AG10803 (cell line): ENCODE measurements around the gene RASAL2.
A peak's percentile ranks its signal among the peaks of the same experiment; 100 is the strongest.

Source experiments
- DNase-seq: peaks from one replicate; pipeline ENCODE4 v3.0.0; 2010; ENCODE audit warnings: low read depth
- H3K4me3 ChIP-seq: 2 replicates; pipeline ENCODE4 v1.5.1; 2011; ENCODE audit warnings: mild to moderate bottlenecking, low read length, control low read depth
- CTCF ChIP-seq: conservative IDR thresholded peaks from 2 replicates; pipeline ENCODE4 v1.5.1; 2011; ENCODE audit warnings: mild to moderate bottlenecking, low read length, control low read depth, inconsistent platforms

RASAL2 gene

GRCh38 chr1:178362747-178363146, 268.8 kb downstream of the RASAL2 start:
- no peak overlapping the region for H3K4me3 ChIP-seq
- no peak for TF ChIP-seq CTCF
- peak; percentile 57 for DNase-seq

- DNase-seq = no peak
- H3K4me3 ChIP-seq = no peak overlapping the region
- TF ChIP-seq CTCF = no peak
These were observed 270.9 kb downstream of the RASAL2 start for GRCh38 chr1:178364782-178365181.

- no peak overlapping the region for H3K4me3 ChIP-seq
- no peak for DNase-seq
- TF ChIP-seq CTCF = no peak
These were observed 273.2 kb downstream of the RASAL2 start for GRCh38 chr1:178367151-178367550.

GRCh38 chr1:178368208-178368607, 274.3 kb downstream of the RASAL2 start:
- no peak for DNase-seq
- no peak for TF ChIP-seq CTCF
- no peak overlapping the region for H3K4me3 ChIP-seq

GRCh38 chr1:178371235-178371634, 277.3 kb downstream of the RASAL2 start:
- no peak for TF ChIP-seq CTCF
- DNase-seq = peak; percentile 22
- H3K4me3 ChIP-seq = peak overlapping the region; percentile 50

- no peak for TF ChIP-seq CTCF
- peak overlapping the region; percentile 50 for H3K4me3 ChIP-seq
These were observed 278.1 kb downstream of the RASAL2 start for GRCh38 chr1:178371933-178372388.

GRCh38 chr1:178374016-178374415, 280.1 kb downstream of the RASAL2 start:
- peak; percentile 48 for DNase-seq
- TF ChIP-seq CTCF = no peak
- H3K4me3 ChIP-seq = no peak overlapping the region

More at GRCh38 chr1:178371933-178372388, 278.1 kb downstream of the RASAL2 start:
- no peak for DNase-seq
